HEK293 (cell line): ENCODE results near the gene MEMO1.
A peak's percentile ranks its signal among the peaks of the same experiment; 100 is the strongest.

ENCODE experiments used
- CTCF ChIA-PET: fragments of 350-600 bp; formaldehyde crosslinking; extraction: SDS; loops from one replicate; lab custom pipeline; 2021; ENCODE audit warnings: antibody characterized with exemption; lab: Yijun Ruan, JAX
- POLR2A ChIA-PET: fragments of 300-600 bp; formaldehyde crosslinking; extraction: SDS; loops from one replicate; lab custom pipeline; 2020; ENCODE audit warnings: antibody characterized with exemption, inconsistent platforms; lab: Yijun Ruan, JAX
- H3K27ac ChIP-seq: fragments of 200-500 bp; sonication (Bioruptor generic); 2 replicates; pipeline ENCODE4 v1.5.1; 2014; ENCODE audit warnings: low read depth, low read length, control low read depth, inconsistent platforms; ENCODE audit errors: extremely low read depth
- H3K36me3 ChIP-seq, 2 experiments: fragments of 200-500 bp in 1 of 2; sonication (Bioruptor generic) in 1 of 2; 1 replicate in 1 of 2; 2 replicates in 1 of 2; pipeline ENCODE4 v1.5.1; 2014 to 2017; ENCODE audit warnings: inconsistent platforms in 2 of 2, low read length in 2 of 2; ENCODE audit not compliant: control insufficient read depth in 2 of 2, insufficient read depth in 1 of 2
- H3K4me1 ChIP-seq: fragments of 200-500 bp; sonication (Bioruptor generic); 2 replicates; pipeline ENCODE4 v1.5.1; 2014; ENCODE audit warnings: mild to moderate bottlenecking, low read length, inconsistent platforms; ENCODE audit not compliant: control insufficient read depth, insufficient read depth
- H3K4me3 ChIP-seq: 2 replicates; pipeline ENCODE4 v1.5.1; 2011; ENCODE audit warnings: low read depth, mild to moderate bottlenecking, control low read depth, low read length, moderate library complexity
- H3K9me3 ChIP-seq: fragments of 200-500 bp; sonication (Bioruptor generic); 2 replicates; pipeline ENCODE4 v1.5.1; 2014; ENCODE audit warnings: low read depth, low read length, inconsistent platforms; ENCODE audit not compliant: control insufficient read depth, insufficient read depth
- KLF1 ChIP-seq: fragments of 450-650 bp; formaldehyde crosslinking; IDR thresholded peaks from 2 replicates; pipeline ENCODE4 v1.5.1; 2016; ENCODE audit warnings: missing biosample characterization, missing genetic modification characterization
- KLF9 ChIP-seq: fragments of 450-650 bp; formaldehyde crosslinking; IDR thresholded peaks from 2 replicates; pipeline ENCODE4 v1.5.1; 2016; ENCODE audit warnings: missing biosample characterization, missing genetic modification characterization, low read depth
- REST ChIP-seq: fragments of 450-650 bp; formaldehyde crosslinking; IDR thresholded peaks from 2 replicates; pipeline ENCODE4 v1.5.1; 2016; ENCODE audit warnings: missing biosample characterization, missing genetic modification characterization
- SCRT1 ChIP-seq: fragments of 450-650 bp; formaldehyde crosslinking; IDR thresholded peaks from 2 replicates; pipeline ENCODE4 v1.5.1; 2016; ENCODE audit warnings: missing biosample characterization, missing genetic modification characterization, borderline replicate concordance
- SETDB1 ChIP-seq: IDR thresholded peaks from one replicate; pipeline ENCODE4 v1.6.1; 2017; ENCODE audit warnings: mild to moderate bottlenecking, low read length, moderate library complexity, mixed read lengths; ENCODE audit not compliant: insufficient read length
- TSHZ1 ChIP-seq: fragments of 450-650 bp; formaldehyde crosslinking; IDR thresholded peaks from 2 replicates; pipeline ENCODE4 v1.5.1; 2016; ENCODE audit warnings: missing biosample characterization, missing genetic modification characterization, borderline replicate concordance
- YY1 ChIP-seq: fragments of 450-650 bp; formaldehyde crosslinking; IDR thresholded peaks from 2 replicates; pipeline ENCODE4 v1.5.1; 2018; ENCODE audit warnings: missing biosample characterization, missing genetic modification characterization
- ZBTB17 ChIP-seq: fragments of 450-650 bp; formaldehyde crosslinking; IDR thresholded peaks from 2 replicates; pipeline ENCODE4 v1.5.1; 2016; ENCODE audit warnings: missing biosample characterization, missing genetic modification characterization
- ZEB2 ChIP-seq: fragments of 450-650 bp; formaldehyde crosslinking; IDR thresholded peaks from 2 replicates; pipeline ENCODE4 v1.5.1; 2016; ENCODE audit warnings: missing biosample characterization, missing genetic modification characterization
- ZNF114 ChIP-seq: fragments of 450-650 bp; formaldehyde crosslinking; IDR thresholded peaks from 2 replicates; pipeline ENCODE4 v1.5.0; 2017; ENCODE audit warnings: missing biosample characterization, missing genetic modification characterization
- ZNF18 ChIP-seq: fragments of 450-650 bp; formaldehyde crosslinking; IDR thresholded peaks from 2 replicates; pipeline ENCODE4 v1.5.1; 2016; ENCODE audit warnings: missing biosample characterization, missing genetic modification characterization
- ZNF223 ChIP-seq: fragments of 450-650 bp; formaldehyde crosslinking; IDR thresholded peaks from 2 replicates; pipeline ENCODE4 v1.5.1; 2016; ENCODE audit warnings: missing biosample characterization, missing genetic modification characterization
- ZNF26 ChIP-seq: fragments of 450-650 bp; formaldehyde crosslinking; IDR thresholded peaks from 2 replicates; pipeline ENCODE4 v1.5.1; 2016; ENCODE audit warnings: missing biosample characterization, missing genetic modification characterization
- ZNF391 ChIP-seq: fragments of 450-650 bp; formaldehyde crosslinking; IDR thresholded peaks from 2 replicates; pipeline ENCODE4 v1.5.1; 2016; ENCODE audit warnings: low read depth, missing biosample characterization, missing genetic modification characterization, borderline replicate concordance
- ZNF530 ChIP-seq: fragments of 450-650 bp; formaldehyde crosslinking; IDR thresholded peaks from 2 replicates; pipeline ENCODE4 v1.5.1; 2016; ENCODE audit warnings: low read depth, missing biosample characterization, missing genetic modification characterization
- ZNF561 ChIP-seq: fragments of 450-650 bp; IDR thresholded peaks from 2 replicates; pipeline ENCODE4 v1.5.1; 2018; ENCODE audit warnings: missing biosample characterization, missing genetic modification characterization, borderline replicate concordance
- ZNF600 ChIP-seq: fragments of 450-650 bp; formaldehyde crosslinking; IDR thresholded peaks from 2 replicates; pipeline ENCODE4 v1.5.1; 2016; ENCODE audit warnings: missing biosample characterization, missing genetic modification characterization
- ZNF660 ChIP-seq: fragments of 450-650 bp; IDR thresholded peaks from 2 replicates; pipeline ENCODE4 v1.5.1; 2018; ENCODE audit warnings: missing biosample characterization, mild to moderate bottlenecking, missing genetic modification characterization
- ZNF707 ChIP-seq: fragments of 450-650 bp; formaldehyde crosslinking; IDR thresholded peaks from 2 replicates; pipeline ENCODE4 v1.5.1; 2016; ENCODE audit warnings: missing biosample characterization, missing genetic modification characterization
- ZNF791 ChIP-seq: fragments of 450-650 bp; formaldehyde crosslinking; IDR thresholded peaks from 2 replicates; pipeline ENCODE4 v1.5.1; 2016; ENCODE audit warnings: missing biosample characterization, missing genetic modification characterization
- ZNF843 ChIP-seq: fragments of 450-650 bp; formaldehyde crosslinking; IDR thresholded peaks from 2 replicates; pipeline ENCODE4 v1.5.1; 2016; ENCODE audit warnings: missing biosample characterization, missing genetic modification characterization
- ZSCAN16 ChIP-seq: fragments of 450-650 bp; formaldehyde crosslinking; IDR thresholded peaks from 2 replicates; pipeline ENCODE4 v1.5.1; 2016; ENCODE audit warnings: missing biosample characterization, missing genetic modification characterization
- ZSCAN4 ChIP-seq: fragments of 450-650 bp; formaldehyde crosslinking; IDR thresholded peaks from 2 replicates; pipeline ENCODE4 v1.5.1; 2017; ENCODE audit warnings: missing biosample characterization, missing genetic modification characterization

The MEMO1 gene

GRCh38 chr2:32010670-32011484 lies at the start of gene MEMO1:
MEMO1 (minus strand) TSS chr2:32011008; CDS start chr2:32010247, 761 bp downstream.
- H3K27ac ChIP-seq, result peak within 1 kb of the TSS; percentile 86
- H3K4me3 ChIP-seq, result peak within 1 kb of the TSS; percentile 90
- no peaks in the 10 kb centered on the region for H3K9me3 ChIP-seq
- H3K4me1 ChIP-seq, result no peaks in the 10 kb centered on the region
- CTCF ChIA-PET, result no interaction called here
- POLR2A ChIA-PET, result interaction anchor here (0.6 to 2.1 kb wide), 5 partner anchors 29 to 155 kb away, joined by 3 to 14 read pairs (median 5); partner anchors contain the start of genes DPY30, SLC30A6 and SPAST
- H3K36me3 ChIP-seq, result no peaks in the 10 kb centered on the region; a peak in 1 of 3 replicates
- TF ChIP-seq ZNF530 (tag by site-specific recombination), result no peak
- peak; percentile 92 for TF ChIP-seq ZNF561 (tag by site-specific recombination)
- TF ChIP-seq ZBTB17 (tag by site-specific recombination), result peak; percentile 99
- TF ChIP-seq ZNF791 (tag by site-specific recombination), result no peak
- TF ChIP-seq ZSCAN16 (tag by site-specific recombination), result 0 out of 2 replicates have a peak, but pooled peaks have one; percentile 42
- TF ChIP-seq ZNF707 (tag by site-specific recombination), result no peak
- peak; percentile 92 for TF ChIP-seq ZEB2 (tag by site-specific recombination)
- 0 out of 2 replicates have a peak, but pooled peaks have one; percentile 25 for TF ChIP-seq REST (tag by site-specific recombination)
- peak; percentile 37; the same call in 1 of the 2 replicates for TF ChIP-seq YY1 (tag by site-specific recombination)
- peak; percentile 82; the same call in 1 of the 2 replicates for TF ChIP-seq ZNF391 (tag by site-specific recombination)
- TF ChIP-seq KLF9 (tag by site-specific recombination), result peak; percentile 71
- no peak for TF ChIP-seq SETDB1
- no peak for TF ChIP-seq ZNF114
- TF ChIP-seq TSHZ1 (tag by site-specific recombination), result peak; percentile 76; the same call in 1 of the 2 replicates
- peak; percentile 62 for TF ChIP-seq ZNF600 (tag by site-specific recombination)
- TF ChIP-seq ZNF660 (tag by site-specific recombination), result peak; percentile 84
- no peak for TF ChIP-seq SCRT1
- peak; percentile 62; the same call in 1 of the 2 replicates for TF ChIP-seq ZSCAN4 (tag by site-specific recombination)
- no peak for TF ChIP-seq ZNF223
- TF ChIP-seq KLF1 (tag by site-specific recombination), result peak; percentile 68
- TF ChIP-seq ZNF18 (tag by site-specific recombination), result no peak
- TF ChIP-seq ZNF843 (tag by site-specific recombination), result peak; percentile 74
- TF ChIP-seq ZNF26 (tag by site-specific recombination), result no peak
